HT-29 (cell line): ENCODE measurements around the gene EPC2. TPM values are rescaled to one million over a fixed set of nuclear protein-coding genes. Genes with fewer than 3 reads are reported as not detected.

ENCODE experiments used
- DNase-seq: peaks from one replicate; pipeline ENCODE4 v3.0.0-alpha.2; 2015; ENCODE audit warnings: low spot score
- small RNA-seq: library from RNA; depleted of rRNA; stranded (forward); fragments of <200 nt; gene quantifications from one replicate; pipeline ENCODE3, GENCODE V24; 2014
- total RNA-seq: library from RNA; depleted of rRNA; stranded (reverse); fragments of >200 nt; shearing (Covaris generic); gene quantifications from 2 replicates; pipeline ENCODE4 v1.2.3, GENCODE V29; 2014; rRNA removed

Gene EPC2
- total RNA-seq, 1 experiment from 2014 or later: 12.0 TPM

- DNase-seq: peak; percentile 31
These were observed 158.1 kb downstream of the EPC2 start for GRCh38 chr2:148802448-148803220.

- no peak for DNase-seq
These were observed 165.5 kb downstream of the EPC2 start for GRCh38 chr2:148810081-148810480.

GRCh38 chr2:148812306-148812705, 167.8 kb downstream of the EPC2 start:
- no peak for DNase-seq

GRCh38 chr2:148813603-148814065, 169.1 kb downstream of the EPC2 start:
- no peak for DNase-seq

GRCh38 chr2:148814143-148814859, 169.8 kb downstream of the EPC2 start:
- peak; percentile 71 for DNase-seq

GRCh38 chr2:148814860-148815419, 170.4 kb downstream of the EPC2 start:
- DNase-seq: peak; percentile 63

- no peak for DNase-seq
These were observed 171.6 kb downstream of the EPC2 start for GRCh38 chr2:148816176-148816575.

- no peak for DNase-seq
These were observed 172.7 kb downstream of the EPC2 start for GRCh38 chr2:148817210-148817708.

- DNase-seq: no peak
These were observed 174.6 kb downstream of the EPC2 start for GRCh38 chr2:148819019-148819585.

GRCh38 chr2:148824190-148824589, 179.6 kb downstream of the EPC2 start:
- no peak for DNase-seq

- DNase-seq: no peak
These were observed 182.2 kb downstream of the EPC2 start for GRCh38 chr2:148826791-148827190.

- no peak for DNase-seq
These were observed 184.4 kb downstream of the EPC2 start for GRCh38 chr2:148828941-148829340.

GRCh38 chr2:148829618-148830017, 185.1 kb downstream of the EPC2 start:
- DNase-seq: no peak

GRCh38 chr2:148832637-148833036, 188.1 kb downstream of the EPC2 start:
- no peak for DNase-seq

Small RNA genes lying within 50 kb of the gene (small RNA-seq; reads per million reads assigned to genes)
- gene RNU2-9P: 2.5 reads per million, percentile 71 among the genes with 10 or more reads in this experiment
- not detected for gene RPS29P8

Other genes with a start within 250 kb of the EPC2 start
- gene KIF5C, start 230.5 kb downstream of the EPC2 start, total RNA-seq: not detected in 2 replicates